ENCODE results near the gene SCYGR1.

SCYGR1 gene

GRCh38 chr2:227349989-227350612 lies 37.6 kb downstream of the SCYGR1 start:
- no peaks in the 10 kb centered on the region for H3K9me3 ChIP-seq (replicated peaks in 1 of 11)
- no peak overlapping the region for H3K4me3 ChIP-seq
- H3K36me3 ChIP-seq, result peaks cover 41 to 96% (median 77%) of the 10 kb centered on the region in 11 experiments
- H3K4me1 ChIP-seq, result no peaks in the 10 kb centered on the region
- no peaks in the 10 kb centered on the region for H3K27me3 ChIP-seq
- H3K9ac ChIP-seq, result no peak overlapping the region
- no peak for TF ChIP-seq Cebpa-rat (IDR thresholded peaks at IDR 0.05)
- no peak overlapping the region for H3K27ac ChIP-seq
- H3K4me2 ChIP-seq, result no peak overlapping the region
- H4K20me1 ChIP-seq, result no peaks in the 10 kb centered on the region

- Histone ChIP-seq H3K9me3 (replicated peaks in 1 of 11) (no peaks in the 10 kb centered on the region), H3K27ac (no peak overlapping the region), H4K20me1 (no peaks in the 10 kb centered on the region), H3K27me3 (no peaks in the 10 kb centered on the region), H3K4me1 (no peaks in the 10 kb centered on the region), H3K4me3 (no peak overlapping the region), H3K9ac (no peak overlapping the region), H3K4me2 (no peak overlapping the region), H3K36me3 (peaks cover 46 to 95% (median 82%) of the 10 kb centered on the region in 11 experiments; a peak in 21 of 22 replicates)
- TF ChIP-seq Cebpa-rat (IDR thresholded peaks at IDR 0.05), result no peak
Observed at GRCh38 chr2:227348324-227348723, 39.4 kb downstream of the SCYGR1 start.

DNA sequence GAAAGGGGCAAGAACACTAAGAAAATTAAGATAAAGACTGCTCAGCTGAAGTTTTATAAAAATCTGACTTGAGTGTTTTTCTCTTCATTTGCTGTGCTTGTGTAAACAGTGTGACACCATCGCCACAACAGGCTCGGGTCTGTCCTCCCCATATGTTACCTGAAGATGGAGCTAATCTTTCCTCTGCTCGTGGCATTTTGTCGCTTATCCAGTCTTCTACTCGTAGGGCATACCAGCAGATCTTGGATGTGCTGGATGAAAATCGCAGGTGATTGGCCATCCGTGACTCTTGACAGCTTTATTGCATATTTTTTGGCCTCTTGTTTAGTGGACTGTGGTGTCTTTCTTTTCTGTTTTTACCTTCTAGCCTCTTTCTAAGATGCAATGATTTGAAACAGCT lies 40.6 kb downstream of the SCYGR1 start:
- no peak for TF ChIP-seq Cebpa-rat (IDR thresholded peaks at IDR 0.05)
- Histone ChIP-seq H3K4me3 (no peak overlapping the region), H3K36me3 (peaks cover 46 to 95% (median 81%) of the 10 kb centered on the region in 11 experiments; a peak in 21 of 22 replicates)

DNA sequence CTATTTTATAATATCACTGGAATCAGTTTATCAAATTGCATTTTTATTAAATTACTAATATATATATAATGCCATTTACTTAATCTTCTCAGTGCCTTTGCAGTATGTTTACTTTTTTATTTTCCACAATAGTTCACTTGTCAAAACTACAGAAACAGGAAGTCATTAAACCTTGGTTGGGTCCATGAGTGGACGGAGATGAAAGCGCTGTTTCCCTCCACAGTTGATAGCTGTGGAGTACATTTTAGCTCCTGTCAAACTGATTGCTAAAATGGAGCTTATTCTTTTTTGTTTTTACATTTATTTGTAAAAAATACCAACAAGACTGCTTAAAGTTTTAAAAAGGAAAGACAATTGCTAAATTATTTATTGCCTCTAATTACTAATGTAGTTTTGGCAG lies 43.5 kb downstream of the SCYGR1 start:
- no peak overlapping the region for H3K9ac ChIP-seq
- peaks cover 56 to 94% (median 84%) of the 10 kb centered on the region in 11 experiments for H3K36me3 ChIP-seq
- no peak overlapping the region for H3K4me3 ChIP-seq
- H3K9me3 ChIP-seq (replicated peaks in 1 of 11), result no peaks in the 10 kb centered on the region
- no peaks in the 10 kb centered on the region for H3K27me3 ChIP-seq
- H4K20me1 ChIP-seq, result no peaks in the 10 kb centered on the region; a peak in 1 of 22 replicates
- no peak for TF ChIP-seq Cebpa-rat (IDR thresholded peaks at IDR 0.05)
- H3K4me2 ChIP-seq, result no peak overlapping the region
- no peak overlapping the region for H3K27ac ChIP-seq
- H3K4me1 ChIP-seq, result no peaks in the 10 kb centered on the region

More for the DNA sequence above, 40.6 kb downstream of the SCYGR1 start:
- Histone ChIP-seq H4K20me1 (no peaks in the 10 kb centered on the region), H3K9ac (no peak overlapping the region), H3K4me2 (no peak overlapping the region), H3K27ac (no peak overlapping the region), H3K27me3 (no peaks in the 10 kb centered on the region), H3K4me1 (no peaks in the 10 kb centered on the region), H3K9me3 (replicated peaks in 1 of 11) (no peaks in the 10 kb centered on the region)

- Histone ChIP-seq H3K27ac (no peak overlapping the region), H3K27me3 (no peaks in the 10 kb centered on the region), H3K4me3 (no peak overlapping the region), H3K4me1 (peaks cover 0 to 2% (median 0%) of the 10 kb centered on the region in 10 experiments; a peak in 2 of 20 replicates), H4K20me1 (no peaks in the 10 kb centered on the region; a peak in 2 of 22 replicates), H3K9me3 (replicated peaks in 1 of 11) (no peaks in the 10 kb centered on the region), H3K36me3 (peaks cover 67 to 97% (median 78%) of the 10 kb centered on the region in 11 experiments), H3K4me2 (no peak overlapping the region), H3K9ac (no peak overlapping the region)
- TF ChIP-seq Cebpa-rat (IDR thresholded peaks at IDR 0.05), result no peak
Observed at GRCh38 chr2:227341553-227341952, 46.2 kb downstream of the SCYGR1 start.

GRCh38 chr2:227340106-227340505 lies 47.6 kb downstream of the SCYGR1 start:
- Histone ChIP-seq H3K9me3 (replicated peaks in 1 of 11) (no peaks in the 10 kb centered on the region), H3K4me2 (no peak overlapping the region), H3K27me3 (no peaks in the 10 kb centered on the region), H4K20me1 (peaks cover 0 to under 1% (median 0%) of the 10 kb centered on the region in 11 experiments; a peak in 2 of 22 replicates), H3K36me3 (peaks cover 63 to 97% (median 80%) of the 10 kb centered on the region in 11 experiments), H3K27ac (no peak overlapping the region), H3K9ac (no peak overlapping the region), H3K4me1 (peaks cover 0 to 17% (median 3%) of the 10 kb centered on the region in 10 experiments; a peak in 8 of 20 replicates), H3K4me3 (no peak overlapping the region)
- no peak for TF ChIP-seq Cebpa-rat (IDR thresholded peaks at IDR 0.05)

- H3K4me3 ChIP-seq, result no peak overlapping the region
- H3K4me2 ChIP-seq, result no peak overlapping the region
- H3K36me3 ChIP-seq, result peaks cover 70 to 97% (median 88%) of the 10 kb centered on the region in 11 experiments
- peaks cover 0 to 26% (median 4%) of the 10 kb centered on the region in 10 experiments; a peak in 8 of 20 replicates for H3K4me1 ChIP-seq
- H3K9ac ChIP-seq, result no peak overlapping the region
- H3K27me3 ChIP-seq, result no peaks in the 10 kb centered on the region
- H3K27ac ChIP-seq, result no peak overlapping the region
- H4K20me1 ChIP-seq, result peaks cover 0 to 6% (median 0%) of the 10 kb centered on the region in 11 experiments; a peak in 2 of 22 replicates
- H3K9me3 ChIP-seq (replicated peaks in 1 of 11), result no peaks in the 10 kb centered on the region
- TF ChIP-seq Cebpa-rat (IDR thresholded peaks at IDR 0.05), result no peak
Observed at GRCh38 chr2:227339098-227339599, 48.6 kb downstream of the SCYGR1 start.
